ENCODE data around the gene TUBG1.

The TUBG1 gene

GRCh38 chr17:42578282-42578869 lies 31.1 kb upstream of the TUBG1 start:
- peak overlapping the region; percentile 87 to 93 for H3K27ac ChIP-seq (ENCODE audit: low read depth in 2 of 2, low read length in 2 of 2)

GRCh38 chr17:42579794-42580551 lies 29.5 kb upstream of the TUBG1 start:
- H3K4me3 ChIP-seq (ENCODE audit: low read length in 2 of 2), result no peak overlapping the region
- H3K36me3 ChIP-seq (ENCODE audit: control insufficient read depth in 2 of 2, insufficient read depth in 2 of 2, low read length in 2 of 2), result peaks cover 35 to 43% of the 10 kb centered on the region in 2 donors
- H3K27ac ChIP-seq (ENCODE audit: low read depth in 2 of 2, low read length in 2 of 2), result no peak overlapping the region
- peaks cover 14 to 19% of the 10 kb centered on the region in 2 donors for H3K4me1 ChIP-seq (ENCODE audit: control insufficient read depth in 2 of 2, insufficient read depth in 2 of 2, low read length in 2 of 2)
- H3K9ac ChIP-seq (ENCODE audit: low read depth in 1 of 2, low read length in 2 of 2), result no peak overlapping the region
- H3K9me3 ChIP-seq (ENCODE audit: control insufficient read depth in 2 of 2, low read length in 2 of 2), result no peaks in the 10 kb centered on the region
- no peaks in the 10 kb centered on the region for H3K27me3 ChIP-seq (ENCODE audit: control insufficient read depth in 2 of 2, insufficient read depth in 2 of 2, low read length in 2 of 2)

More at GRCh38 chr17:42578282-42578869, 31.1 kb upstream of the TUBG1 start:
- H3K36me3 ChIP-seq (ENCODE audit: control insufficient read depth in 2 of 2, insufficient read depth in 2 of 2, low read length in 2 of 2), result peaks cover 40 to 41% of the 10 kb centered on the region in 2 donors
- H3K9me3 ChIP-seq (ENCODE audit: control insufficient read depth in 2 of 2, low read length in 2 of 2), result no peaks in the 10 kb centered on the region
- peak overlapping the region; percentile 80 to 94 for H3K9ac ChIP-seq (ENCODE audit: low read depth in 1 of 2, low read length in 2 of 2)
- H3K4me1 ChIP-seq (ENCODE audit: control insufficient read depth in 2 of 2, insufficient read depth in 2 of 2, low read length in 2 of 2), result peaks cover 14 to 19% of the 10 kb centered on the region in 2 donors
- H3K27me3 ChIP-seq (ENCODE audit: control insufficient read depth in 2 of 2, insufficient read depth in 2 of 2, low read length in 2 of 2), result no peaks in the 10 kb centered on the region
- H3K4me3 ChIP-seq (ENCODE audit: low read length in 2 of 2), result peak overlapping the region; percentile 83 to 97

GRCh38 chr17:42581744-42582270 lies 27.7 kb upstream of the TUBG1 start:
- H3K36me3 ChIP-seq (ENCODE audit: control insufficient read depth in 2 of 2, insufficient read depth in 2 of 2, low read length in 2 of 2), result peaks cover 53 to 57% of the 10 kb centered on the region in 2 donors
- no peak overlapping the region for H3K9ac ChIP-seq (ENCODE audit: low read depth in 1 of 2, low read length in 2 of 2)
- peaks cover 13 to 16% of the 10 kb centered on the region in 2 donors for H3K4me1 ChIP-seq (ENCODE audit: control insufficient read depth in 2 of 2, insufficient read depth in 2 of 2, low read length in 2 of 2)
- H3K9me3 ChIP-seq (ENCODE audit: control insufficient read depth in 2 of 2, low read length in 2 of 2), result no peaks in the 10 kb centered on the region
- H3K27me3 ChIP-seq (ENCODE audit: control insufficient read depth in 2 of 2, insufficient read depth in 2 of 2, low read length in 2 of 2), result no peaks in the 10 kb centered on the region
- H3K4me3 ChIP-seq (ENCODE audit: low read length in 2 of 2), result no peak overlapping the region
- H3K27ac ChIP-seq (ENCODE audit: low read depth in 2 of 2, low read length in 2 of 2), result no peak overlapping the region

DNA sequence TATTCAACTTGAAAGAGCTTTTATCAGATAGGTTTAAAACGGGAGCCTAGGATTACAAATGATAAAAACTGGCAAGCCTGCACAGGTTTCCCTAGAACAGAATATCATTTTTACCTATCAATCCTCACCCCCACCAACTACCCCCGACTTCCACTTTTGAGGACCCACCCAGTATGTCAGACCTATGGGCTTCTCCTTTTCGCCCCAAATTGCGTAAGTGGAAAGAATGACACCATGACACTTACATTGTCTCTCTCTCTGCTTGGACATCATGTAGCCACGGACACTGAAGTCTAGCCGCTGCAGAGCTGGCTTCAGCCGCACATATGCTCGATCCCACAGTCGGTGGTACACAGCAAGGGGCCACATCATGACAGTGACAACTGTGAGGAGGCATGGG lies 24.6 kb upstream of the TUBG1 start:
- H3K27ac ChIP-seq (ENCODE audit: low read depth in 2 of 2, low read length in 2 of 2), result no peak overlapping the region

GRCh38 chr17:42585353-42585752 lies 24.1 kb upstream of the TUBG1 start:
- Histone ChIP-seq H3K9me3 (ENCODE audit: control insufficient read depth in 2 of 2, low read length in 2 of 2) (no peaks in the 10 kb centered on the region), H3K9ac (ENCODE audit: low read depth in 1 of 2, low read length in 2 of 2) (no peak overlapping the region), H3K36me3 (ENCODE audit: control insufficient read depth in 2 of 2, insufficient read depth in 2 of 2, low read length in 2 of 2) (peaks cover 59 to 82% of the 10 kb centered on the region in 2 donors), H3K27ac (ENCODE audit: low read depth in 2 of 2, low read length in 2 of 2) (no peak overlapping the region), H3K4me1 (ENCODE audit: control insufficient read depth in 2 of 2, insufficient read depth in 2 of 2, low read length in 2 of 2) (peaks cover 0 to 5% of the 10 kb centered on the region in 2 donors), H3K4me3 (ENCODE audit: low read length in 2 of 2) (no peak overlapping the region), H3K27me3 (ENCODE audit: control insufficient read depth in 2 of 2, insufficient read depth in 2 of 2, low read length in 2 of 2) (no peaks in the 10 kb centered on the region)

More for the DNA sequence above, 24.6 kb upstream of the TUBG1 start:
- no peaks in the 10 kb centered on the region for H3K27me3 ChIP-seq (ENCODE audit: control insufficient read depth in 2 of 2, insufficient read depth in 2 of 2, low read length in 2 of 2)
- H3K4me1 ChIP-seq (ENCODE audit: control insufficient read depth in 2 of 2, insufficient read depth in 2 of 2, low read length in 2 of 2), result peaks cover 3 to 5% of the 10 kb centered on the region in 2 donors
- H3K9me3 ChIP-seq (ENCODE audit: control insufficient read depth in 2 of 2, low read length in 2 of 2), result no peaks in the 10 kb centered on the region
- H3K36me3 ChIP-seq (ENCODE audit: control insufficient read depth in 2 of 2, insufficient read depth in 2 of 2, low read length in 2 of 2), result peaks cover 63 to 80% of the 10 kb centered on the region in 2 donors
- H3K4me3 ChIP-seq (ENCODE audit: low read length in 2 of 2), result no peak overlapping the region
- no peak overlapping the region for H3K9ac ChIP-seq (ENCODE audit: low read depth in 1 of 2, low read length in 2 of 2)

GRCh38 chr17:42586514-42587230 lies 22.8 kb upstream of the TUBG1 start:
- H3K27ac ChIP-seq (ENCODE audit: low read depth in 2 of 2, low read length in 2 of 2), result no peak overlapping the region
- no peak overlapping the region for H3K9ac ChIP-seq (ENCODE audit: low read depth in 1 of 2, low read length in 2 of 2)
- no peak overlapping the region for H3K4me3 ChIP-seq (ENCODE audit: low read length in 2 of 2)
- H3K27me3 ChIP-seq (ENCODE audit: control insufficient read depth in 2 of 2, insufficient read depth in 2 of 2, low read length in 2 of 2), result no peaks in the 10 kb centered on the region
- H3K36me3 ChIP-seq (ENCODE audit: control insufficient read depth in 2 of 2, insufficient read depth in 2 of 2, low read length in 2 of 2), result peaks cover 62 to 87% of the 10 kb centered on the region in 2 donors
- peaks cover 0 to 5% of the 10 kb centered on the region in 2 donors for H3K4me1 ChIP-seq (ENCODE audit: control insufficient read depth in 2 of 2, insufficient read depth in 2 of 2, low read length in 2 of 2)
- H3K9me3 ChIP-seq (ENCODE audit: control insufficient read depth in 2 of 2, low read length in 2 of 2), result no peaks in the 10 kb centered on the region

GRCh38 chr17:42590886-42591285 lies 18.6 kb upstream of the TUBG1 start:
- no peak overlapping the region for H3K27ac ChIP-seq (ENCODE audit: low read depth in 2 of 2, low read length in 2 of 2)
- H3K9ac ChIP-seq (ENCODE audit: low read depth in 1 of 2, low read length in 2 of 2), result no peak overlapping the region
- H3K36me3 ChIP-seq (ENCODE audit: control insufficient read depth in 2 of 2, insufficient read depth in 2 of 2, low read length in 2 of 2), result peaks cover 31 to 59% of the 10 kb centered on the region in 2 donors
- H3K4me3 ChIP-seq (ENCODE audit: low read length in 2 of 2), result no peak overlapping the region
- no peaks in the 10 kb centered on the region for H3K4me1 ChIP-seq (ENCODE audit: control insufficient read depth in 2 of 2, insufficient read depth in 2 of 2, low read length in 2 of 2)
- H3K27me3 ChIP-seq (ENCODE audit: control insufficient read depth in 2 of 2, insufficient read depth in 2 of 2, low read length in 2 of 2), result no peaks in the 10 kb centered on the region
- no peaks in the 10 kb centered on the region for H3K9me3 ChIP-seq (ENCODE audit: control insufficient read depth in 2 of 2, low read length in 2 of 2)

- no peaks in the 10 kb centered on the region for H3K4me1 ChIP-seq (ENCODE audit: control insufficient read depth in 2 of 2, insufficient read depth in 2 of 2, low read length in 2 of 2)
- no peak overlapping the region for H3K9ac ChIP-seq (ENCODE audit: low read depth in 1 of 2, low read length in 2 of 2)
- H3K4me3 ChIP-seq (ENCODE audit: low read length in 2 of 2), result no peak overlapping the region
- H3K9me3 ChIP-seq (ENCODE audit: control insufficient read depth in 2 of 2, low read length in 2 of 2), result no peaks in the 10 kb centered on the region
- no peaks in the 10 kb centered on the region for H3K27me3 ChIP-seq (ENCODE audit: control insufficient read depth in 2 of 2, insufficient read depth in 2 of 2, low read length in 2 of 2)
- peaks cover 26 to 54% of the 10 kb centered on the region in 2 donors for H3K36me3 ChIP-seq (ENCODE audit: control insufficient read depth in 2 of 2, insufficient read depth in 2 of 2, low read length in 2 of 2)
- no peak overlapping the region for H3K27ac ChIP-seq (ENCODE audit: low read depth in 2 of 2, low read length in 2 of 2)
Observed at GRCh38 chr17:42591411-42591810, 18.1 kb upstream of the TUBG1 start.

GRCh38 chr17:42596386-42596785 lies 13.1 kb upstream of the TUBG1 start:
- Histone ChIP-seq H3K9ac (ENCODE audit: low read depth in 1 of 2, low read length in 2 of 2) (no peak overlapping the region), H3K27me3 (ENCODE audit: control insufficient read depth in 2 of 2, insufficient read depth in 2 of 2, low read length in 2 of 2) (no peaks in the 10 kb centered on the region), H3K4me3 (ENCODE audit: low read length in 2 of 2) (no peak overlapping the region), H3K27ac (ENCODE audit: low read depth in 2 of 2, low read length in 2 of 2) (no peak overlapping the region), H3K4me1 (ENCODE audit: control insufficient read depth in 2 of 2, insufficient read depth in 2 of 2, low read length in 2 of 2) (peaks cover 0 to 4% of the 10 kb centered on the region in 2 donors), H3K36me3 (ENCODE audit: control insufficient read depth in 2 of 2, insufficient read depth in 2 of 2, low read length in 2 of 2) (peaks cover 2 to 14% of the 10 kb centered on the region in 2 donors), H3K9me3 (ENCODE audit: control insufficient read depth in 2 of 2, low read length in 2 of 2) (no peaks in the 10 kb centered on the region)

GRCh38 chr17:42598905-42599304 lies 10.6 kb upstream of the TUBG1 start:
- Histone ChIP-seq H3K36me3 (ENCODE audit: control insufficient read depth in 2 of 2, insufficient read depth in 2 of 2, low read length in 2 of 2) (peaks cover 0 to 7% of the 10 kb centered on the region in 2 donors), H3K9me3 (ENCODE audit: control insufficient read depth in 2 of 2, low read length in 2 of 2) (no peaks in the 10 kb centered on the region), H3K27ac (ENCODE audit: low read depth in 2 of 2, low read length in 2 of 2) (no peak overlapping the region), H3K4me3 (ENCODE audit: low read length in 2 of 2) (no peak overlapping the region), H3K27me3 (ENCODE audit: control insufficient read depth in 2 of 2, insufficient read depth in 2 of 2, low read length in 2 of 2) (no peaks in the 10 kb centered on the region), H3K4me1 (ENCODE audit: control insufficient read depth in 2 of 2, insufficient read depth in 2 of 2, low read length in 2 of 2) (peaks cover 0 to 4% of the 10 kb centered on the region in 2 donors), H3K9ac (ENCODE audit: low read depth in 1 of 2, low read length in 2 of 2) (no peak overlapping the region)
